DMS79 treated with DMSO at 0.1 percent for 48 hours (cell line): ENCODE results near the gene KNSTRN.

Source experiments
- DNase-seq: peaks from one replicate; lab custom pipeline; 2025; lab: John Stamatoyannopoulos, UW

KNSTRN gene

GRCh38 chr15:40366457-40367370, 15.8 kb upstream of the KNSTRN start:
- DNase-seq, result no peak

- no peak for DNase-seq
Measured at GRCh38 chr15:40367371-40367685, 15.2 kb upstream of the KNSTRN start.

DNA sequence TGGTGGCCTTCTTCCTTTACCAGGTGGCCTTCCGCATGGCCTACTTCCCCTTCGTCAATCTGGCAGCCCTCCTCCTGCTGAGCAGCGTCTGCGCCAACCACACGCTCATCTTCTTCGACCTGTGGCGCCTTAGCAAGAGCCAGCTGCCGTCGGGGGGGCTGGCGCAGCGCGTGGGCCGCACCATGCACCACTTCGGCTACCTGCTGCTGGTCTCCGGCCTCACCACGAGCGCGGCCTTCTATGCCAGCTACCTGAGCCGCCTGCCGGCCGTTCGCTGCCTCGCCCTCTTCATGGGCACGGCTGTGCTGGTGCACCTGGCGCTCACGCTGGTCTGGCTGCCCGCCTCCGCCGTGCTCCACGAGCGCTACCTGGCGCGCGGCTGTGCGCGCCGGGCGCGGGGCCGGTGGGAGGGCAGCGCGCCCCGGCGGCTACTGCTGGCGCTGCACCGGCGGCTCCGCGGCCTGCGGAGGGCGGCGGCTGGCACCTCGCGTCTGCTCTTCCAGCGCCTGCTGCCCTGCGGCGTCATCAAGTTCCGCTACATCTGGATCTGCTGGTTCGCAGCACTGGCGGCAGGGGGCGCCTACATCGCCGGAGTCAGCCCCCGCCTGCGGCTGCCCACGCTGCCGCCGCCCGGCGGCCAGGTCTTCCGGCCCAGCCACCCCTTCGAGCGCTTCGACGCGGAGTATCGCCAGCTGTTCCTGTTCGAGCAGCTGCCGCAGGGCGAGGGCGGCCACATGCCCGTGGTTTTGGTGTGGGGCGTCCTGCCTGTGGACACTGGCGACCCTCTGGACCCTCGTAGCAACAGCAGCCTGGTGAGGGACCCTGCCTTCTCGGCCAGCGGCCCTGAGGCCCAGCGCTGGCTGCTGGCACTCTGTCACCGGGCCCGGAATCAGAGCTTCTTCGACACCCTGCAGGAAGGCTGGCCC, 14.6 kb upstream of the KNSTRN start:
- no peak for DNase-seq

- DNase-seq, result no peak
Measured at GRCh38 chr15:40368719-40369473, 13.6 kb upstream of the KNSTRN start.

- DNase-seq, result no peak
Measured at GRCh38 chr15:40369474-40369869, 13.0 kb upstream of the KNSTRN start.

DNA sequence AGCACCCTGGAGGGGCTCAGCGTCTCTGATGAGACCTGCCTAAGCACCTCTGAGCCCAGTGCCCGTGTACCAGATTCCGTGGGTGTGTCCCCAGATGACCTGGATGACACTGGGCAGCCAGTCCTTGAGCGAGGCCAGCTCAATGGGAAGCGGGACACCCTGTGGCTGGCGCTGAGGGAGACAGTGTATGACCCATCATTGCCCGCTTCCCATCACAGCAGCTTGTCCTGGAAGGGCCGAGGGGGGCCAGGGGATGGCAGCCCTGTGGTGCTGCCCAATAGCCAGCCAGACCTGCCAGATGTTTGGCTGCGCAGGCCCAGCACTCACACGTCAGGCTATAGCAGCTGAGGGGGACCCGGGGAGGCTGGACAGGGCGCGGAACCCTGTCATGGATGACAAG, 12.6 kb upstream of the KNSTRN start:
- DNase-seq, result no peak

DNA sequence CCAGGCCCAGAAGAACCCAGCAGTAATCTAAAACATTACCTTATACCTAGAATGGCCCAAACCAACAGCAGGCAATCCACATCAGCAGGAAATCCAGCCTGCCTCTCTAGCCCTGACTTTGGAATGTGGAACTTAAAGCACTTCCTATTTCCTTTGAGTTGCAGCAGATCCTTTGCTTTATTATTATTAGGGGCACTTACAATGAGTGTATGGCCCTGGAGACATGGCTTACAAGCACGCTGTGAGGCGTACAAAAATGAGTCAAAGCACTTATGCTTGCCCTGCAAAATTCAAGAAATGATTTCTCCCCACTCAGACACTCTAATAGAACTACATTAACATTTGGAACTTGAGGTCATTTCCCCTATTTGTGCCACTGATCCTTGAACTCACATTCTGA, 9.5 kb upstream of the KNSTRN start:
- no peak for DNase-seq

GRCh38 chr15:40377606-40378005, 4.9 kb upstream of the KNSTRN start:
- DNase-seq, result no peak

GRCh38 chr15:40379374-40379773, 3.1 kb upstream of the KNSTRN start:
- no peak for DNase-seq

DNA sequence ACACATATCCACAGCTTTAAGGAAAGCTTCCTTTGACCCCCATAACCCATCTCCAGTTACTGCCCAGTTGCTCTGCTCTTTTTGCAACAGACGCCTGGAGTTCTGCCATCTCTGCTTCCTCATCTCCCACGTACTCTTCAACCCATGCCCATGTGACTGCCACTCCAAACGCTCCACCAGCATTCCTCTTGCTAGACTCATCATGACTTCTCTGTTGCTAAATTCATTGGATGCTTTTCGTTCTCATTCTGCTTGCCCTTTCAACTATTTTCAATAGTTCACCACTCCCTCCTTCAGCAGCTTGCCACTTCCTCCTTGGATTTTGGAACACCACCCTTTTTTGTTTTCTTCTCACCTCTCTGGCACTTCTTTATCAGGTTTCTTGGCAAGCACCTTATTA, 2.7 kb upstream of the KNSTRN start:
- no peak for DNase-seq

- DNase-seq, result no peak
Measured at GRCh38 chr15:40380636-40381035, 1.9 kb upstream of the KNSTRN start.

DNA sequence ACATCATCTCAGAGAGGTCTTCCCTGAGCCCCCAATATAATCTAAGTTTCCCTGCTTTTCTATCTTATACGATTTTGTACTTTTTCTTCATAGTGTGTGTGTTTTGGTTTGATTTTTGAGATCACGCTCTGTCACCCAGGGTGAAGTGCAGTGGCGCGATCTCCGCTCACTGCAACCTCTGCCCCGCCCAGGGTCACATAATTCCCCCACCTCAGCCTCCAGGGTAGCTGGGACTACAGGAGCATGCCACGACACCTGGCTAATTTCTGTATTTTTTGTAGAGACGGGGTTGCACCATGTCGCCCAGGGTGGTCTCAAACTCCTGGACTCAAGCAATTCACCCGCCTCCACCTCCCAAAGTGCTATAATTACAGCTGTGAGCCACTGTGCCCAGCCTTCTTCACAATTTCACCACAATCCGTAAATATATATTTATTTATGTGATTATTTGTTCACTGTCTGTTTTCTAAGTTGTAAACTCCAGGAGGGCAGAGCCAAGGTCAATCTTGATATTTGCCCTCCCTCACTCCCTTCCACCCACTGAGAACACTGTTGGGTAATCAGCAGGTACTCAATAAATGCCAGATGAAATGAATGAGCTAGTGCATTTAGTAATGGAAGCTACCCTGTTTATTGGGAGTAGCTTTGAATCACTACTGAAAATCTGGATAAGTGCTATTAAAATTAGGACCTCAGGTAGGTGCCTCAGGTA, 547 bp upstream of the KNSTRN start:
- no peak for DNase-seq

DNA sequence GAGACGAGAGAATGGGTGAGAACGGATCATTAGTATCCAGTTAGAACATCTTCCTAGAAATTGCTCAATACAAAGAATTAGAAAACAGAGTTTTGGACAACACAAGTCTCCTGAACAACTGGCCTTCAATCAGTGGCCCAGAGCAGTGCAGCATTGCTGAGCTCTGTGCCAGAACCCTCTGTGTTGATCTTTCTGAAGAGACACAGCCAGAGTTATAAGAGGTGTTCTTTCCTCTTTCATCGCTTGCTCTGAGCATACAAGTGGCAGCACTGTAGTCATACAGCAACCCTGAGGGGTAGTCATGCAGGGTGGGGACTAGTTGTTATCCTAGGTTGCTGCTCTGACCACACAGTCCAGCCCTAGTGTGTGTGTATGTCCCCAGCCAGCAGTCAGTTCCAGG, 4.0 kb downstream of the KNSTRN start:
- DNase-seq, result no peak

- no peak for DNase-seq
Measured at GRCh38 chr15:40388941-40389823, 6.7 kb downstream of the KNSTRN start.

DNA sequence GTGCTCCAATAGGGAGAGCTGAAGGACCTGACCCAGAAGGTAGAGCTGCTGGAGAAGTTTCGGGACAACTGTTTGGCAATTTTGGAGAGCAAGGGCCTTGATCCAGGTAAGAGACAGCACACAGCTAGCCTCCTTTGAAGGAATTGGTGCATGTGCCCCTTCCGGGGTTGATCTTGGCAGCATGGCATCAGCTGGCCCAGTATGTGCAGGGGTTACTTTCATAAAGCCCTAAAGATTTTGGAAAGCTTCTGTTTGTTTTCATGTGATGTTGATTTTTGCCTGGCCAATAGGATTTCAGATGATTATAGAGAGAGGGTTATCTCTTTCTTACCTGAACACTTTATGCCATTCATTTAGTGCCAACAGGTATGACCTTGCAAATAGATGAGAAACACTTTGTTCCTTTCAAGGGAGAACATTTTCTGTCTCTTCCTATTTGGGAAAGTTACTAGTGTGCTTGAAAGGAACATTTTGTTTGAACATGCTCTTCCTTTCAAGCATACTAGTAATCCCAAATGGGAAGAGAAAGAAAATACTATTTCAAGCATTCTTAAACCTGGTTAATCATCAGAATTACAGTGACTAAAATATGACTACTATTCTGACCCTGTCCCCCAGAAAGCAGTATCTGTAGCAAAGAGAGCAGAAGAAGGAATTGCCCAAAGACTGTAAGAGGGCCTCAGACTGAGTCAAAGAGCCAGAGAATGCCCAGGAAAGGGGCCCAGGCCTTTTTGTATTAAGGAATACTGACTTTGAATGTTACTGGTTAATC, 7.5 kb downstream of the KNSTRN start:
- DNase-seq, result no peak

GRCh38 chr15:40392986-40393948, 10.7 kb downstream of the KNSTRN start:
- DNase-seq, result no peak

- DNase-seq, result no peak
Measured at GRCh38 chr15:40397688-40398412, 15.3 kb downstream of the KNSTRN start.

GRCh38 chr15:40398413-40398873, 15.9 kb downstream of the KNSTRN start:
- no peak for DNase-seq
